GM19043 (cell line): ENCODE data around the gene KCNK13.
"Not testable (repeated sequence)": the region's sequence is repeated elsewhere in the genome, so short reads cannot be mapped to it uniquely, and the experiment has no call there.

Source experiments
- ATAC-seq: cut with Tn5 transposase; IDR thresholded peaks from one replicate; pipeline ENCODE4 v1.9.1; 2021; ENCODE audit warnings: low read depth; ENCODE audit not compliant: unreplicated experiment

Gene KCNK13

DNA sequence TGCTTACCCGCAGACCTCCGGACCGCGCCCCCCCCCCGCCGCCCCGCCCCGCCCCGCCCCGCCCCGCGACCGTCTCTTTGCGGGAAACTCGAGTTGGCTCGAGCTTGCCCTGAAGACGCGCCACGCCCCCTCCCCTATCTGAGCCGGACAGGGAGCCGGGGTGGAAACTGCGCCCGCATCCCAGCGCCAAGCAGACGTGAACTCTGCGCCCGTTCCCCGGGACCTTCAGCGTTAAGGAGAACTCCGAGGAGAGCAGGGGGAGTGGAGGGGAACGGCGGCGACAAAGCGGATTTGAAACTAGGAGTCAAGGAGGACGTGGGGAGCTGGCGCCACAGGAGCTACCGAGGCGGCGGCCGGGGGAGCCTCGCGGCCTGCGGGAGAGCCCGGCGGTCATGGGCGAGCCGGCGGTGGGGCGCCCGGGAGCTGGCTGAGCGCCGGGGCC, at the start of gene KCNK13:
Gene KCNK13, plus strand, starts transcription at position 310 of the 442 bp plus-strand sequence. CDS start 212 bp downstream, outside the sequence.
- ATAC-seq, result no peak

DNA sequence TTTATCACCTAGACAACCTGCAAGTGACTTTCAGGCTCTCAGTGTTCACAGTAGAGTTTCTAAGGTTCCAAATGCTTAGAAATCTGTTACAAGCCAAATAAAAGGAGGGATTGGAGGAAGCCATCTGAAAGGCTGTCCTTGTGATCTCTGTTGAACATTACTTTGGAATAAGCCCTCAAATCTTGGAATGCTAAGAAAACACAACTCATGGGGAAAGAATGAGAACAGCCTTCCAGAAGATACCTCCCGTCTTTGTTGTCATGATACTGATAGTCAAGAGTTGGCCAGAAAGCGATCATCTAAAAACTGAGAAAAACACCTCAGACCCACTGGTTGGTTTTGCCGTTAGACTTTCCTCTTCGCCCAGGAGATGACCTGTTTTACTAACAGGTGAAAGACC, 44.4 kb upstream of the KCNK13 start:
- ATAC-seq, result no peak

DNA sequence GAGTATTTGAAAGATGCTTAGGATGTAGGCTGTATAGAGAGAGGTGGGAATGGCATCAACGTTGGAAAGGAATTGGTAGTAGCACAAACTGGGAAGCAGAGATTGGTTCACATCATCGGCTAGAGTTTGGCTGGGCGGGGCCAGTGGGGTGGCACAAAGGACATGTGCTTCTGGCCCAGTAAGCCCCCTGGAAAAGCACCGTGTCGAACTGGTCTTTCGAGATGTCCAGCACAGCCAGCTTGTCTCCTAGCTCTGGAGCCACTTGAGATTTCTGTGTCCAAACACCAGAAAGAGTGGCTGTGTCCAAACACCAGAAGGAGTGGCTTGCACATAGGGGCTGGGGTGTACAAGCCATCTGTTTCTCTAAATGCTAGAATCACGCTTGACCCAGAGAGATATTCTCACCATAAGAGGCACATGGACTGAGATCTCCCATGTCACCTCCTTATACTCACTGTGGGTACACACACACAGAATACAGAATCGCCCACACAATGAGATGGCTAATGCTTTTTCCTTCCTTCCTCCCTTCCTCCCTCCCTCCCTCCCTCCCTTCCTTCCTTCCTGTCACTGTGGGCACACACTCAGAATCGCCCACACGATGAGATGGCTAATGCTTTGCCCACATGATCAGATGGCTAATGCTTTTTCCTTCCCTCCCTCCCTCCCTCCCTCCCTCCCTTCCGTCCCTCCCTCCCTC, 41.8 kb upstream of the KCNK13 start:
- no peak for ATAC-seq

DNA sequence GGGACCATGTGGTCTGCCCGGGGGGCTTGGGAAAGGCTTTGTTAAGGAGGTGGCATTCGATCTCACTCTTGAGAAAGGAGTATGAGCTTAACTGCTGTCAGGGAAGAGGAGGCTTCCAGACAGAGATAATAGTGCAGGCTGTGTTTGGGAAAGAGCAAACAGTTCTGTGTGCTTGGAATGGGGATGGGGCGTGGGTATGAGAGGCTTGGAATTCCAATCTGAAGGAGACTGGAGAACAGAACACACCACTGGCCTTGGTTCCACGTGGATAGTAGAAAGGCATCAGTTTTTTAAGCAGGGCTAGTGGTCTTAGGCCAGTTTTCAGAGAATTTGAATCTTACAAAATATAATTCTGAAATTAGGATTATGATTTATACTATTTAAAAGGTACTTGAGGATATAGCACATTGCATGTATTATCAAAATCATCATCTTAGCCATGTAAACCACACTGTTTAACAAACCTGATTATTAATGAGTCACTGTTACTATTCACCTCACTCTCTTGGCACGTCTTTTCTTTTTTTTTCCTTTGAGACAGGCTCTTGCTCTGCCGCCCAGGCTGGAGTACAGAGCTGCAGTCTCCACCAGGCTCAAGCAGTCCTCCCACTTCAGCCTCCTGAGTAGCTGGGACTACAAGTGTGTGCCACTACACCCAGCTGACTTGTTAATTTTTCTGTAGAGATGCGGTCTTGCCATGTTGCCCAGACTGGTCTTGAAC, 38.5 kb upstream of the KCNK13 start:
- no peak for ATAC-seq

DNA sequence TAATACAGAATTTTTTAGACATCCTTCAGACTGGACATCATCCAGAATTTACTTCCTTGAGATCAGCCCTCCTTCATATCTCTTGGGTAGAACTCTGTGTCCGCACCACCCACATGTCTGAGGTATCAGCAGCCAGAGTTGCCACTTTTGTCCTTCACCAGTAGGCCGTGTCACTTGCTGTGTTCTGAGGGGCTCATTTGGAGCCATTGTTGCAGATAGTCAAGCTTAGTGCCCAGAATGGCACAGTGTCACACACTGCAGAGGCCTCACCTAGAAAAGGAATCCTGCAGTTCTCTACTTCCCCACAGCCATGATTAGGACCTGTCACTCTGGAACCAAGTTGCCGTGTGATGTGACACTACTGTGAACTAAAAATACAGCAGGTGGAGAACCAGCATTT, 36.9 kb upstream of the KCNK13 start:
- no peak for ATAC-seq

DNA sequence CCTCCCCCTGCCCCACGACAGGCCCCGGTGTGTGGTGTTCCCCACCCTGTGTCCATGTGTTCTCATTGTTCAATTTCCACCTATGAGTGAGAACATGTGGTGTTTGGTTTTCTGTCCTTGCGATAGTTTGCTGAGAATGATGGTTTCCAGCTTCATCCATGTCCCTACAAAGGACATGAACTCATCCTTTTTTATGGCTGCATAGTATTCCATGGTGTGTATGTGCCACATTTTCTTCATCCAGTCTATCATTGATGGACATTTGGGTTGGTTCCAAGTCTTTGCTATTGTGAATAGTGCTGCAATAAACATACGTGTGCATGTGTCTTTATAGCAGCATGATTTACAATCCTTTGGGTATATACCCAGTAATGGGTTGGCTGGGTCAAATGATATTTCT, 35.2 kb upstream of the KCNK13 start:
- not testable (repeated sequence) for ATAC-seq

DNA sequence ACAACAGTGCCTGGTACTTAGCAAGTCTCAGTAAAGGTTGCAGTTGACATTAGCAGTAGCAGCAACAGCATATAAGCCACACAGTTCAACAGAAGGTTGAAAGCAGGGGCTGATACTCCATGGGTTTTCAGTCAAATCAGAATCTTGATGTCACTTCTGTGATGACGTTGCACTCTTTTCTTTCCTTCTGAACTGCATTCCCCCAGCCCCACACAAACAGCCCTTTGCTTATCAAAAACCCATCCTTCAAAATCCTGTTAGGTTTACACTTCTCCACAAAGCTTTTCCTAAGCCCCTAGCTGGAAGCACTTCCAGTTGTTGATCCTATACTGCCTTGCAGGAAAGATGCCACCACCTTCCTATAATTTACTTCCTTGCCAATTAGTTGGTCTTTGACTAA, 34.0 kb upstream of the KCNK13 start:
- no peak for ATAC-seq

DNA sequence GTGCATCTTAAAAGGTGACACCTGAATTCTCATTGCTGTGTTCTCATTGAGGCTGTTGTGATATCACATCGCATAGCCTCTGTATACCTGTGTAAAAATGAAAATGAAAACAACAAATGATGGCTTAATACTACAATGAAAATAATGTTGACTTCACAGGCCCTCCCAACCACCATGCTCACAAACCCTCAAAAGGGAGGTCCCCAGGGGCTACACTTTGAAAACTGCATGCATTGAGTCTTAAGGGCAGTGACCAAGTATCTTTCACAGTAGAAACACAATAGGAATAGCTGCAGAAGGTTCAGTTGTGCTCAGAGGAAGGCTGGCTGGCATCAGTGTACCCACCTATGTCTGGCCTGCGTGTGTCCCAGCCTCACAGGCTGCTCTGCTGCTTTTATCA, 27.6 kb upstream of the KCNK13 start:
- ATAC-seq, result no peak

DNA sequence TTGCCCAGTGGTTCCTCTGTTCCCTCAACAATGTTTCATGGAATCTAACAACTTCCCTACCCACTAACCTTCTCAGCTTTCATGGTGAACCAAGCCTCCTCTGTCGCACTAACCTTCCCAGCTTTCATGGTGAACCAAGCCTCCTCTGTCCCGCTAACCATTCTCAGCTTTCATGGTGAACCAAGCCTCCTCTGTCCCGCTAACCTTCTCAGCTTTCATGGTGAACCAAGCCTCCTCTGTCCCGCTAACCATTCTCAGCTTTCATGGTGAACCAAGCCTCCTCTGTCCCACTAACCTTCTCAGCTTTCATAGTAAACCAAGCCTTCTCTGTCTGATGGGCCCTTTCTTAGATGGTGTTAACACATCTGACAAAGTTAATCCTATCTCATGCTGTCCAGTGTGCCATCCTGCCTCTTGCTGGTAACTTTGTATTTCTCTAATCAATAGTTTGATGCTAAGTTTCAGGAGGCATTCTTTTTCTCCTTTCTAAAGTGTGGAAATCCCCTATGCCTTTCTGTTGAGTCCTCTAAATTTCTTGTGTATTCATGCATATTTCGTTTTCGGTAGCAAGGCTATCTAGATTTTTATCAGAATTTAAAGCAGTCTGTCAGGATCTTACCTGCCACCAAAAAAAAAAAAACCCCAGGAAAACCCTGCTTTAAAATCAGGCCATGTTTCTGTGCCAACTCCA, 26.8 kb upstream of the KCNK13 start:
- no peak for ATAC-seq

DNA sequence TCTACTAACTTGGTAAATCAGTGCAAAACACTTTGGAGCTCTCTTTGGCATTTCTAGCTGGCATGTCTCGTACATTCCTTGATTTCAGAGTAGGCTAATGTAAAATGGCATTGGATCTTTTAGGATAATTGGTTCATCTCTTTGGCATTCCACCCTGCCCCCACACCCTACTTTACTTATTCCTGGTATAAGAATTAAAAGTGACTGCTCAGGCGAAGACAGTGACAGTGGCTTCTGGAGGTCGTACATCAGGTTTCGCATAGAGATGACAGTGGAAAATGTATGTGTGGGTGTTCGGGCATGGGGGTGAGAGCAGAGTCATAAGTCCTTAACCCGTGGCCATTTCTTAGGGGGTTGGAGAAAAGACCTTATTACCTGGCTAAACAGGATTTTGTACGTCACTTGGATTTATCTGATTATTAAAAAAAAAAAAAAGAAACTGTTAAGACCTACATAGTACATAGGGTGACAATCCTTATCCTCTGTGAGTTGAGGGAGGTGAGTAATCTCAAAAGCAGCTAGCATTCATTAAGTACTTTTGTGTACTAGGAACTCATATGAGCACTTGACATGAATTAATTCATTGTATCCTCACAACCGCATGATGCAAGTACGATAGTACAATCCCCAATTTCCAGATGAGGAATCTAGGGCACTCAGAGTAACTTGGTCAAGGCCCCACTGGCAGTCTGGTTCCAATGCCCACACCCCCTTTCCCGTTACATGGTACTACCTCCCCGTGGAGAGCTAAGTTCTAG, 22.4 kb upstream of the KCNK13 start:
- ATAC-seq, result no peak

DNA sequence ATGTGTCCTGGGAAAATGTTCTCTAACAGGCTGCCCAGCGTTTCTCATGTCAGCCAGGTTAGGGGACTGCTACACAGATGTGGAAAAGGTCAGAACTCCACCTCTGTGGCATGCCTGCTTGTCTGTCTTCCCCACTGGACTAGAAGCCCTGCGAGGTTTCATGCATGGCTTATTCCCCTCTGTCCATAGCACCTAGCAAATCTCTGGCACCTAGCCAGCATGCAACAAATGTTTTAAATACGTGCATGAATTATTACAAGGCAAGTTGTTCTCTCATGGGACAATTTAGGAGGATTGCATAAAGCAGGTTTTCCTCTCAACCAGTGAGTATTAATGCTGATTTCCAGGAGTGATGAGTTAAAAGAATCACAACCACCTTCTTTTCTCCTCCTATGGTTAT, 21.4 kb upstream of the KCNK13 start:
- no peak for ATAC-seq

DNA sequence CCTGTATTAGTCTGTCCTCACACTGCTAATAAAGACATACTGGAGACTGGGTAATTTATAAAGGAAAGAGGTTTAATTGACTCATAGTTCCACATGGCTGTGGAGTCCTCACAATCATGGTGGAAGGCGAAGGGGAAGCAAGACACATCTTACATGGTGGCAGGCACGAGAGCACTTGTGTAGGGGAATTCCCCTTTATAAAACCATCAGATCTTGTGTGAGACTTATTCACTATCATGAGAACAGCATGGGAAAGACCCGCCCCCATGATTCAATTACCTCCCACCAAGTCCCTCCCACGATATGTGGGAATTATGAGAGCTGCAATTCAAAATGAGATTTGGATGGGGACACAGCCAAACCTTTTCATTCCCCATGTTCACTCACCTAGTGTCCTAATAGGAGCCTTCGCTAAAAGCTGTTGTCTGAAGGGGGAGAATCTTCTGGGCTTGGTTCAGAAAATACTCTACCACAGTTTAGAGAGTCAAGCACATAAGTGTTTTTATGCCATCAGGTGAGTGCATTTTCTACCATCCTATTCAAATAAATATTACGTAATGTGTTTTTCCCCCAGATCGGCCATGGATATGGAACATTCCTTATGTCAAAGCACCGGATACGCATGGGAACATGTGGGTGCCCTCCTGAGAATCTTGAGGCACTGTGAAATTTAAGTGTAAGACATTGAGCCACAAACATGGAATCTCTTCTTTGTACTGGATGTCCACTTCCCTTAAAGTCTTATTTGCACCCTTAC, 19.1 kb upstream of the KCNK13 start:
- ATAC-seq, result no peak

DNA sequence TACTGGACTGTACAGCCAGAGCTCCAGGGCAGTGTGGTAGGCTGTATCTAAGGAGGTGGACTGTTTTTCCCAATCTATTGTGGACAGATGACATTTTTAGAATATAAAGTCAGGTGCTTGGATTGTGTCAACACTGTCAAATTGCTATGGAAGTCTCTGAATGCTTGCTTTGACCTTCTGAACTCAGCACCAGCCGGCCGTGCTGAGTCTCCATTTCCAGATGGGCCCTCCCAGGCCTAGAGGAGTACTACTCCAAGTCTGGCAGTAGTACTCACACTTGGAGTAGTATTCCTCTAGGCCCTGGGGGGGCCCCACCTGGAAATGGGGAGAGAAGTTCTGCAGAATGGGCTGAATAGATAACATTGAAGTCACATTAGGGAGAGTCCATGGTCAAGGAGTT, 16.2 kb upstream of the KCNK13 start:
- no peak for ATAC-seq

DNA sequence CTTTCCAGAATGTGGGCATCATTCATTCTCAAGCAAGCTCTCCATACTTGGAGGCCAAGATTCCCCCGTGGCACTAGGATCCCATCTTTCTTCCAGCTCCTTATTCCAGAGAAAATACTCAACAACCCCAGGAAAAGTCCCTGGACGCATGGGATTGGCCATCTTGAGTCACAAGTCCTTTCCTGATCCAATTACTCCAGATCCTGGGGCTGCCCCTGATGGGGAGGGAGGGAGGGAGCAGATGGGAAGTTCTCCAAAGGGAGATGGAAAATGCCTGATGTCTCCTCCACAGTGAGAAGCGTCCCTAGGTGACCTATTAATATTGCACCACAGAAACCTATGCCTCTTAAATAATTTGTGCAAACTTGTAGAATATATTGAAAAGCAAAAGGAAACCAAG, 12.4 kb upstream of the KCNK13 start:
- ATAC-seq, result no peak

DNA sequence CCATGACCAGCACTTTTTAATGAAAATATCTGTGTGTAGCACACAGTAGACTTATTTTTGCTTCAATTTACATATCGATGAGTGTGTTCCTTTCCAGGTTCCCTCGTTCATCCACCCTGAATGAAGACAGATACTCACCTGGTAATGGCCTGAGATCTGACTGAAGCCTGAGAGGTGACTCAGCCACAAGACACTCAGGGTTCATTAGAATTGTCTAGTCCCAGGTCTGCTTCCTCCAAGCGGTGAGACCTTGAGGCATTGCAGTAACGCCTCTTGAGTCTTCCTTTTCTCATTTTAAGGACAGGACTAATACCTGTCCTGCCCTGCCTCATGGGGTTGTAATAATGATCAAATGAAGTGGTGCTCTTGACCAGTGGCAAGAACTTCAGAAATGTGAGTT, 11.5 kb upstream of the KCNK13 start:
- ATAC-seq, result no peak

DNA sequence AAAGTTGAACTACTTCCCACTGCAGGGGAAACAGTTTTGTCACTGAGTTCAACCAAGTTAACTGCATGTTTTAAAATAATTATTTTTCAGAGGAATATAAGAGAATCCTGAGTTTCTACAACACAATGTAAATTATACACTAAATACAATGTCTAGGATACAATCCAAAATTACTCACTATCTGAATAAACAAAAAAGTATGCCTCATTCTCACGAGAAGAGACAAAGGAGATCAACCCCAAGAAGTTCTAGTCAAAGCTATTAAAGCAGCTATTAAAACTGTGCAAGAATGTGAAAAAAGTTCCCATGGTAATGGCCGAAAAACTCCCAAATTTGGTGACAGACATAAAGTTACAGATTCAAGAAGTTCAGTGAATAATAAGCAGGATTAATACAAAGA, 8.8 kb upstream of the KCNK13 start:
- no peak for ATAC-seq

DNA sequence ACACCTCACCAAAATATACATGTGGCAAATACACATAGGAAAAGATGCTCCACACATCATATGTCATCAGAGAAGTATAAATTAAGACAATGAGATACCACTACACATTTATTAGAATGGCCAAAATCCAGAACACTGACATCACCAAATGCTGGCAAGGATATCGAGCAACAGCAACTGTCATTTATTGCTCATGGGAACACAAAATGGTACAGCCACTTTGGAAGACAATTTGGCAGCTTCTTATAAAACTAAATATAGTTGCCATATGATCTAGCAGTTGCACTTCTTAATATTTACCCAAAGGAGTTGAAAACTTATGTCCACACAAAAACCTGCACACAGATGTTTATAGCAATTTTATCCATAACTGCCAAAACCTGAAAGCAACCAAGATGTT, 7.0 kb upstream of the KCNK13 start:
- ATAC-seq, result no peak

DNA sequence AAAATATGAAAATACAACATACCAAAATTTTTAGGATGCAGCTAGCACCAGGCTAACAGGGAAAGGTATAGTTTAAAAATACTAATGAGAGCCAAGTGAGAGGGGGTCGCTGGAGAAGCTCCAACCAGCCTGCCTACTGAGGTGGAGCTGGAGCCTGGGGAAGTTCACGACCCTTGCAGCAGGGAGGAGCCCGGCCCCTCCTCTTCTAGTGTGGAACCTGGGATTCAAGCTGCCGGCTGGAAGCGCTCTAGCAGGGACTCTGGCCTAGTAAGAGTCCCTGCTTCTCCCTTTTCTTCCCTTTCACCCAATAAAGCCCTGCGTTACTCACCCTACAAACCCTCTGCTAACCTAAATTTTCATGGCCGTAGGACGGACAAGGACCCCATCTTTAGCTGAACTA, 5.0 kb upstream of the KCNK13 start:
- no peak for ATAC-seq

DNA sequence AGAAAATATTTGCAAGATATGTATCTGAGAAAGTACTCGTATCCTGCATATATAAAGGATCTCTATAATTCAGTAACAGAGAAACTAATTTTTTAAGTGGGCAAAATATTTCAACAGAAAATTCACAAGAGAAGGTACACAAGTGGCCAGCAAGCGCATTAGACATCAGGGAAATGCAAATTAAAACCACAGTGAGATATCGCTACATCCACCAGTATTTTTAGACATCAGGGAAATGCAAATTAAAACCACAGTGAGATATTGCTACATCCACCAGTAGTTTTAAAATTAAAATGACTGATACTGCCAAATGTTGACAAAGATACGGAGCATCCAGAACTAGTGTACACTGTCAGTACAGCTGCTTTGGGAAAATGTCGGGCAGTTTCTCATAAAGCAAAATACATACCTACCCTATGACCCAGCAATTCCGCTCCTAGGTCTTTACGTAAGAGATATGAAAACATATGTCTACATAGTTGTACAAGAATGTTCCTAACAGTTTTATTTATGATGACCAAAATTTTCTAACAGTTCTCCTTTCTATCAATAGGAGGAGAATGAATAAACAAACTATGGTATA, 2.8 kb upstream of the KCNK13 start:
- ATAC-seq, result no peak
